ENCODE results near the gene ZNF580. TPM values are rescaled to one million over a fixed set of nuclear protein-coding genes. Genes with fewer than 3 reads are reported as not detected.

Gene ZNF580
- total and polyA plus RNA-seq, 9 of the 15 experiments (the other 6 are each of a cell fraction or from before 2014, with no cell fraction given), result 2.3 to 47.4 (median 6.0) TPM

DNA sequence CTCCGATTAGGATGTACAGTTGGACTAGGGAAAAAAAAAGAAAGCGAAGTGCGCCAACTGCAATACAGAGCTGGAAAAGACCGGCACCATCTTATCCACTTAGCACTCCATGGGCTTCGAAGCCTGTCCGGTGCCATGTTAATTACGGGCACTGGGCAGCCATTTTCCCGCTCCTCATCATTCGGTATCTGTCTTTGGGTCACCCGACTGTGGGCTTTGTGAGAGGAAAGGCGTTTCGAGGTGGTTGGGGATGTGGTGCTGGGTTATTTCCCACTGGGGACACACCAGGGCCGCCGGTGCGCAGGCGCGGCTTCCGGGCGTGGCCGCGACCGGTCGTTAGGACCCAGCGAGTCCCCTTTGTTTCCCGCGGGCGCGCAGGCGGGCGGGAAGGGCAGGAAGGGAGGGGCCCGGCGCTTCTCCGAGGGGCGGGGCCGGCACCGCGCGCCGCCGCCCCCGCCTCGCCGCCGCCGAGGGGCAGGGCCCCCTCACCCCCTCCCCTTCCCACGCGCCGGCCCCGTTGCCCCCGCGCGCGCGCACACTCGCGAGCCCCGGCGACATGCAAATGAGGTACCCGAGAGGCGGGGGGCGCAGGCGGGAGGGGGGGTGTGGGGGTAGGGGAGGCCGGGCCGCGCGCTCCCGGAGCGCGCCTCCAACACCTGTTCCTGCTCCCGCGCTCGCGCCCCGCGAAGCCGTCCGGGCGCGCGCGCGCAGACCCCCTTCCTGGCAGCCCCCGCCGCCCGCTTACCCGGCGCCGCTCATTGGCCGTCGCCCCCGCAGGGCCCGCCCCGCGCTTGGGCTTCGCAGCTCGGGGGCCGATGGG, 40.8 kb upstream of the ZNF580 start, which contains the start of gene ZNF524:
Gene ZNF524, plus strand, starts transcription at position 447 of the 820 bp plus-strand sequence. CDS start 1,825 bp downstream, outside the sequence.
- peak within 1 kb of the TSS; percentile 96 to 99 for H3K9ac ChIP-seq (ENCODE audit: insufficient read depth in 1 of 2, low read depth in 2 of 2, low read length in 2 of 2)
- DNase-seq (ENCODE audit: extremely low read depth in 1 of 4, low spot score in 3 of 4) (peak; percentile 82 to 90 (median 88)), ATAC-seq (peak; percentile 71), FAIRE-seq (no peak)
- intact Hi-C loops (cut with micrococcal nuclease), result no loop called here
- no peaks in the 10 kb centered on the region for H3K9me1 ChIP-seq (ENCODE audit: control insufficient read depth, insufficient read depth, low read length)
- in situ Hi-C loops (cut with MboI), result no loop called here
- WGBS (ENCODE audit: insufficient coverage, low coverage, missing lambda C conversion rate), result 1% methylated on average over 21 of the region's 97 CpGs
- H3K4me3 ChIP-seq, result peak within 1 kb of the TSS; percentile 60
- H3K27me3 ChIP-seq (ENCODE audit: control insufficient read depth in 2 of 2, insufficient read depth in 2 of 2, low read length in 2 of 2), result no peaks in the 10 kb centered on the region
- H4K20me1 ChIP-seq (replicated peaks; ENCODE audit: control insufficient read depth, insufficient read depth, low read length), result no peaks in the 10 kb centered on the region
- H3K79me2 ChIP-seq (ENCODE audit: control insufficient read depth, insufficient read depth, low read length), result peaks cover 18% of the 10 kb centered on the region
- peaks cover 19% of the 10 kb centered on the region; the same call in 2 of the 3 replicates for H3K36me3 ChIP-seq (ENCODE audit: control insufficient read depth, insufficient read depth, low read length)
- ChIA-PET CTCF (ENCODE audit: low intra/inter-chr PET ratio) (no interaction called here), POLR2A (interaction anchor here (0.6 to 3.4 kb wide), 11 partner anchors 11 to 515 kb away, joined by 3 to 22 read pairs (median 4); partner anchors contain the start of gene U2AF2)
- peaks cover 24 to 38% of the 10 kb centered on the region in 2 experiments; a peak in 4 of 5 replicates for H3K4me1 ChIP-seq (replicated peaks in 1 of 2; ENCODE audit: control insufficient read depth in 2 of 2, insufficient read depth in 2 of 2, low read length in 2 of 2)
- BruUV-seq (replicated peaks), result no TSS peak
- peak within 1 kb of the TSS; percentile 99 for H3K4me2 ChIP-seq (ENCODE audit: insufficient read depth, low read length)
- peak within 1 kb of the TSS; percentile 100 for H2AFZ ChIP-seq (ENCODE audit: low read depth, low read length)
- peak within 1 kb of the TSS; percentile 100 for H3K27ac ChIP-seq (ENCODE audit: extremely low read depth, low read depth, low read length)
- peaks cover 2% of the 10 kb centered on the region; the same call in 1 of the 2 replicates for H3K9me3 ChIP-seq (replicated peaks; ENCODE audit: control insufficient read depth, insufficient read depth, low read depth, low read length)
- peak; percentile 69; the same call in 1 of the 2 replicates for TF ChIP-seq HDAC8 (tag; IDR thresholded peaks at IDR 0.05)
- TF ChIP-seq, protein P1, sequence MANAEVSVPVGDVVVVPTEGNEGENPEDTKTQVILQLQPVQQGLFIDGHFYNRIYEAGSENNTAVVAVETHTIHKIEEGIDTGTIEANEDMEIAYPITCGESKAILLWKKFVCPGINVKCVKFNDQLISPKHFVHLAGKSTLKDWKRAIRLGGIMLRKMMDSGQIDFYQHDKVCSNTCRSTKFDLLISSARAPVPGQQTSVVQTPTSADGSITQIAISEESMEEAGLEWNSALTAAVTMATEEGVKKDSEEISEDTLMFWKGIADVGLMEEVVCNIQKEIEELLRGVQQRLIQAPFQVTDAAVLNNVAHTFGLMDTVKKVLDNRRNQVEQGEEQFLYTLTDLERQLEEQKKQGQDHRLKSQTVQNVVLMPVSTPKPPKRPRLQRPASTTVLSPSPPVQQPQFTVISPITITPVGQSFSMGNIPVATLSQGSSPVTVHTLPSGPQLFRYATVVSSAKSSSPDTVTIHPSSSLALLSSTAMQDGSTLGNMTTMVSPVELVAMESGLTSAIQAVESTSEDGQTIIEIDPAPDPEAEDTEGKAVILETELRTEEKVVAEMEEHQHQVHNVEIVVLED (CRISPR knock-in tag; IDR thresholded peaks at IDR 0.05), result peak; percentile 71
- no peak for TF ChIP-seq ZNF561 (CRISPR knock-in tag; conservative IDR thresholded peaks at IDR 0.05)
- peak; percentile 81 for TF ChIP-seq POLR2G (IDR thresholded peaks at IDR 0.05; ENCODE audit: low read depth, low read length)
- TF ChIP-seq, protein P2, sequence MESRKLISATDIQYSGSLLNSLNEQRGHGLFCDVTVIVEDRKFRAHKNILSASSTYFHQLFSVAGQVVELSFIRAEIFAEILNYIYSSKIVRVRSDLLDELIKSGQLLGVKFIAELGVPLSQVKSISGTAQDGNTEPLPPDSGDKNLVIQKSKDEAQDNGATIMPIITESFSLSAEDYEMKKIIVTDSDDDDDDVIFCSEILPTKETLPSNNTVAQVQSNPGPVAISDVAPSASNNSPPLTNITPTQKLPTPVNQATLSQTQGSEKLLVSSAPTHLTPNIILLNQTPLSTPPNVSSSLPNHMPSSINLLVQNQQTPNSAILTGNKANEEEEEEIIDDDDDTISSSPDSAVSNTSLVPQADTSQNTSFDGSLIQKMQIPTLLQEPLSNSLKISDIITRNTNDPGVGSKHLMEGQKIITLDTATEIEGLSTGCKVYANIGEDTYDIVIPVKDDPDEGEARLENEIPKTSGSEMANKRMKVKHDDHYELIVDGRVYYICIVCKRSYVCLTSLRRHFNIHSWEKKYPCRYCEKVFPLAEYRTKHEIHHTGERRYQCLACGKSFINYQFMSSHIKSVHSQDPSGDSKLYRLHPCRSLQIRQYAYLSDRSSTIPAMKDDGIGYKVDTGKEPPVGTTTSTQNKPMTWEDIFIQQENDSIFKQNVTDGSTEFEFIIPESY (CRISPR knock-in tag; IDR thresholded peaks at IDR 0.05), result peak; percentile 46; the same call in 1 of the 2 replicates
- TF ChIP-seq SETDB1 (IDR thresholded peaks at IDR 0.05; ENCODE audit: low read length), result no peak
- TF ChIP-seq, protein P3, sequence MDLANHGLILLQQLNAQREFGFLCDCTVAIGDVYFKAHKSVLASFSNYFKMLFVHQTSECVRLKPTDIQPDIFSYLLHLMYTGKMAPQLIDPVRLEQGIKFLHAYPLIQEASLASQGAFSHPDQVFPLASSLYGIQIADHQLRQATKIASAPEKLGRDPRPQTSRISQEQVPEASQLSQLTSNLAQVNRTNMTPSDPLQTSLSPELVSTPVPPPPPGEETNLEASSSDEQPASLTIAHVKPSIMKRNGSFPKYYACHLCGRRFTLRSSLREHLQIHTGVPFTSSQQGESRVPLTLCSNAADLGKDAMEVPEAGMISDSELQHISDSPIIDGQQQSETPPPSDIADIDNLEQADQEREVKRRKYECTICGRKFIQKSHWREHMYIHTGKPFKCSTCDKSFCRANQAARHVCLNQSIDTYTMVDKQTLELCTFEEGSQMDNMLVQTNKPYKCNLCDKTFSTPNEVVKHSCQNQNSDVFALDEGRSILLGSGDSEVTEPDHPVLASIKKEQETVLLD (IDR thresholded peaks at IDR 0.05), result peak; percentile 49; the same call in 1 of the 2 replicates
- TF ChIP-seq, protein P4, sequence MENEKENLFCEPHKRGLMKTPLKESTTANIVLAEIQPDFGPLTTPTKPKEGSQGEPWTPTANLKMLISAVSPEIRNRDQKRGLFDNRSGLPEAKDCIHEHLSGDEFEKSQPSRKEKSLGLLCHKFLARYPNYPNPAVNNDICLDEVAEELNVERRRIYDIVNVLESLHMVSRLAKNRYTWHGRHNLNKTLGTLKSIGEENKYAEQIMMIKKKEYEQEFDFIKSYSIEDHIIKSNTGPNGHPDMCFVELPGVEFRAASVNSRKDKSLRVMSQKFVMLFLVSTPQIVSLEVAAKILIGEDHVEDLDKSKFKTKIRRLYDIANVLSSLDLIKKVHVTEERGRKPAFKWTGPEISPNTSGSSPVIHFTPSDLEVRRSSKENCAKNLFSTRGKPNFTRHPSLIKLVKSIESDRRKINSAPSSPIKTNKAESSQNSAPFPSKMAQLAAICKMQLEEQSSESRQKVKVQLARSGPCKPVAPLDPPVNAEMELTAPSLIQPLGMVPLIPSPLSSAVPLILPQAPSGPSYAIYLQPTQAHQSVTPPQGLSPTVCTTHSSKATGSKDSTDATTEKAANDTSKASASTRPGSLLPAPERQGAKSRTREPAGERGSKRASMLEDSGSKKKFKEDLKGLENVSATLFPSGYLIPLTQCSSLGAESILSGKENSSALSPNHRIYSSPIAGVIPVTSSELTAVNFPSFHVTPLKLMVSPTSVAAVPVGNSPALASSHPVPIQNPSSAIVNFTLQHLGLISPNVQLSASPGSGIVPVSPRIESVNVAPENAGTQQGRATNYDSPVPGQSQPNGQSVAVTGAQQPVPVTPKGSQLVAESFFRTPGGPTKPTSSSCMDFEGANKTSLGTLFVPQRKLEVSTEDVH (IDR thresholded peaks at IDR 0.05; ENCODE audit: low read depth, partially characterized antibody), result peak; percentile 98
- TF ChIP-seq, protein P5, sequence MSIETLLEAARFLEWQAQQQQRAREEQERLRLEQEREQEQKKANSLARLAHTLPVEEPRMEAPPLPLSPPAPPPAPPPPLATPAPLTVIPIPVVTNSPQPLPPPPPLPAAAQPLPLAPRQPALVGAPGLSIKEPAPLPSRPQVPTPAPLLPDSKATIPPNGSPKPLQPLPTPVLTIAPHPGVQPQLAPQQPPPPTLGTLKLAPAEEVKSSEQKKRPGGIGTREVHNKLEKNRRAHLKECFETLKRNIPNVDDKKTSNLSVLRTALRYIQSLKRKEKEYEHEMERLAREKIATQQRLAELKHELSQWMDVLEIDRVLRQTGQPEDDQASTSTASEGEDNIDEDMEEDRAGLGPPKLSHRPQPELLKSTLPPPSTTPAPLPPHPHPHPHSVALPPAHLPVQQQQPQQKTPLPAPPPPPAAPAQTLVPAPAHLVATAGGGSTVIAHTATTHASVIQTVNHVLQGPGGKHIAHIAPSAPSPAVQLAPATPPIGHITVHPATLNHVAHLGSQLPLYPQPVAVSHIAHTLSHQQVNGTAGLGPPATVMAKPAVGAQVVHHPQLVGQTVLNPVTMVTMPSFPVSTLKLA (conservative IDR thresholded peaks at IDR 0.05), result peak; percentile 39 to 60
- peak; percentile 73; the same call in 1 of the 2 replicates for TF ChIP-seq SMAD4 (CRISPR knock-in tag; conservative IDR thresholded peaks at IDR 0.05)
